GM12873 (cell line): ENCODE results near the gene ANTKMT.

Experiments
- TF ChIP-seq, protein P1 (sequence below): IDR thresholded peaks from 2 replicates; pipeline ENCODE4 v1.5.1; 2012; ENCODE audit warnings: low read depth, mild to moderate bottlenecking, moderate library complexity, low read length, control low read depth; ENCODE audit not compliant: insufficient read depth; ENCODE audit errors: missing control alignments

Gene ANTKMT

DNA sequence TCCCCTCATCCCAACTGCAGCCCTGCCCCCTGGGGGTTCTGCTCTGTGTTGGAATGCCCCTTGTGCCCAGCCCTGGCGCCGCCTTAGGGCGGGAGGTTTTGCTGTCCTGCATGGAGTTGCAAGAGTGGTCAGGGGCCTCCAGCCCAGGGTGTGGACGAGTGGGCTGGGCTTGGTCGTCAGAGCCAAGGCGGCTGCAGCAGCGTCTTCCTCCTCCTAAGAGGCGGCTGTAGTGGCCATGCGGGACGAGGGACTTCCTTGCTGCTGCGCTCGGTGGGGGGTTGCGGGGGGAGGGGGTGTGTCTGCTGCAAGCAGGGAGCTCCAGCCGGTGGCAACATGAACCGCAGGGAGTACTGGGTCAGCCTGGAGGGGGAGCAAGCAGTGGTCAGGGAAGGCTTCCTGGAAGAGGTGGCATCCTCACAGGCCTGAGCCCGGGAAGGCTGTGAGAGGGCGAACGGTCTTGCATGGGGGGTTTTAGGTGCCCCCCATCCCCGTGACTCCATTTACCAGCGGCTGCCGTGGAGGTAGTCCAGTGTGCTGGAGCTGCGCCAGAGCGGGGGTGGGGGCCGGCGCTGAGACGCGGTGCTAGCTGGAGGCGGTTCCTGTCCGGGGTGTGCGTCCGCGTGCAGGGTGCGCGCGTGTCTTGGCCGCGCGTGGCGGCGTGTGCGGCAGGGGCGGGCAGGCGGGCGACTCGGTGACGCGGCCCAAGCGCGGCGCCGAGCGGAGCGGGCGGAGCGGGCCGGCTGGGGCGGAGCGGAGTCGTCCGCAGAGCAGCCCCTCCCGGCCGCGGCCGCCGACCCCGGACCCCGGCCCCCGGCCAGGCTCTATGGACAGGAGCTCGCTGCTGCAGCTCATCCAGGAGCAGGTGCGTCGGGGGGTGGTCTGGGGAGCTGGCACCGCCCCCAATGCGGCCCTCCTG lies 45.7 kb upstream of the ANTKMT start, which contains the start of gene RHBDL1:
Gene RHBDL1 (plus strand): TSS at position 704 of the 916 bp plus-strand sequence. CDS start 120 bp downstream, at position 824.
- TF ChIP-seq, protein P1, sequence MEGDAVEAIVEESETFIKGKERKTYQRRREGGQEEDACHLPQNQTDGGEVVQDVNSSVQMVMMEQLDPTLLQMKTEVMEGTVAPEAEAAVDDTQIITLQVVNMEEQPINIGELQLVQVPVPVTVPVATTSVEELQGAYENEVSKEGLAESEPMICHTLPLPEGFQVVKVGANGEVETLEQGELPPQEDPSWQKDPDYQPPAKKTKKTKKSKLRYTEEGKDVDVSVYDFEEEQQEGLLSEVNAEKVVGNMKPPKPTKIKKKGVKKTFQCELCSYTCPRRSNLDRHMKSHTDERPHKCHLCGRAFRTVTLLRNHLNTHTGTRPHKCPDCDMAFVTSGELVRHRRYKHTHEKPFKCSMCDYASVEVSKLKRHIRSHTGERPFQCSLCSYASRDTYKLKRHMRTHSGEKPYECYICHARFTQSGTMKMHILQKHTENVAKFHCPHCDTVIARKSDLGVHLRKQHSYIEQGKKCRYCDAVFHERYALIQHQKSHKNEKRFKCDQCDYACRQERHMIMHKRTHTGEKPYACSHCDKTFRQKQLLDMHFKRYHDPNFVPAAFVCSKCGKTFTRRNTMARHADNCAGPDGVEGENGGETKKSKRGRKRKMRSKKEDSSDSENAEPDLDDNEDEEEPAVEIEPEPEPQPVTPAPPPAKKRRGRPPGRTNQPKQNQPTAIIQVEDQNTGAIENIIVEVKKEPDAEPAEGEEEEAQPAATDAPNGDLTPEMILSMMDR: no peak

- TF ChIP-seq, protein P1: no peak
Measured at GRCh38 chr16:675884-676564, 44.9 kb upstream of the ANTKMT start.

DNA sequence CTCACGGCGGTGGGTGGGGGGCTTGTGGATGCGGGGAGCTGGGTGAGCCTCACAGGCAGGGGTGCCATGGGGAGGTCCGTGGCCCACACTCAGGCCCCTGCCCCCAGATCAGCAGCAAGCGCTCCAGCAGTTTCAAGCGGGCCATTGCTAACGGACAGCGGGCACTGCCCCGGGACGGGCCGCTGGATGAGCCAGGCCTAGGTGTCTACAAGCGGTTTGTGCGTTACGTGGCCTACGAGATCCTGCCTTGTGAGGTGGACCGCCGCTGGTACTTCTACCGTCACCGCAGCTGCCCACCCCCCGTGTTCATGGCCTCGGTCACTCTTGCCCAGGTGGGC lies 44.4 kb upstream of the ANTKMT start:
- TF ChIP-seq, protein P1: no peak

- TF ChIP-seq, protein P1: no peak
Measured at GRCh38 chr16:676913-677312, 44.0 kb upstream of the ANTKMT start.

DNA sequence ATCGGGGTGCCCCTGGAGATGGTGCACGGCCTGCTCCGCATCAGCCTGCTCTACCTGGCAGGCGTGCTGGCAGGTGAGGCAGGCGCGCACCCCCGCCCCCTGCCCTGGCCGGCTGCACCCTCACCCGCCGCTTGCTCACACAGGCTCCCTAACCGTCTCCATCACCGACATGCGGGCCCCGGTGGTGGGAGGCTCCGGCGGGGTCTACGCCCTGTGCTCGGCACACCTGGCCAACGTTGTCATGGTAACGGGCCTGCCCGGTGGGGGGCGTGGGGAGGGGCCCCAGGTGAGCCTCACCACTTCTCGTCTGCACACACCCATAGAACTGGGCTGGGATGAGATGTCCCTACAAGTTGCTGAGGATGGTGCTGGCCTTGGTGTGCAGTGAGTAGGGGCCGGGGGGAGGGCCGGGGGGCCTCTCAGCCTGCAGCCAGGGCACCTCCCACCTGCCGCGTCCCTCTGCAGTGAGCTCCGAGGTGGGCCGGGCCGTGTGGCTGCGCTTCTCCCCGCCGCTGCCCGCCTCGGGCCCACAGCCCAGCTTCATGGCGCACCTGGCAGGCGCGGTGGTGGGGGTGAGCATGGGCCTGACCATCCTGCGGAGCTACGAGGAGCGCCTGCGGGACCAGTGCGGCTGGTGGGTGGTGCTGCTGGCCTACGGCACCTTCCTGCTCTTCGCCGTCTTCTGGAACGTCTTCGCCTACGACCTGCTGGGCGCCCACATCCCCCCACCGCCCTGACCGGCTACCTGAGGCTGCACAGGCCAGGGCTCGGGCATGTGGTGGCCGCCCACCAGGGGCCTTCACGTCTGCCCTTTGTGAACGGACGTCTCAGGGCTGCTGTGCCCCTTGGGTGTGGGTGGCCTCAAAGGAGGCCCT lies 43.4 kb upstream of the ANTKMT start:
- TF ChIP-seq, protein P1: no peak

- TF ChIP-seq, protein P1: no peak
Measured at GRCh38 chr16:678209-678857, 42.6 kb upstream of the ANTKMT start.
